ENCODE results near the gene AR.

DNA sequence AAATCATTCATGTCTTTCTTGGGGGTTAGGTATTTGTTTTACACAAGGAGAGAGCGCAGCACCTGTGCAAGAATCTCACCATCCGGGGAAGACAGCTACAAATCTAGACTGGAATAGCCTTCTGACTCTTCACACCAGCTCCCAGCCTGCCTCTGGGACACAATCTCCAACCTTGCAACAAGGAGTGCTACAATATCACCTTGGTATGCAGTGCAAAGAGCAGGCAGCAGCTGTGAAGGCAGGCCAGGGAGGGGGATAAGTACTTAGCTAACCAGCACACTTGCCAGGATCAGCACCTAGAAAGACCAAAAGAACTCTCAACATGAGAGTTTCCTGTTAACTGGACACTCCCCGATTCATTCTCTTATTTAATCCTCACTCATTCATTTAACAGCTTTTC, 235.3 kb downstream of the AR start:
- TF ChIP-seq IRF2 (CRISPR knock-in tag; IDR thresholded peaks at IDR 0.05), result no peak
- no peak for TF ChIP-seq L3MBTL2 (IDR thresholded peaks at IDR 0.05)
- no peak for TF ChIP-seq SP1 (CRISPR knock-in tag; IDR thresholded peaks at IDR 0.05)
- TF ChIP-seq MEF2A (IDR thresholded peaks at IDR 0.05; ENCODE audit: control insufficient read depth, low read depth, low read length), result no peak
- no peak for TF ChIP-seq ZNF347 (CRISPR knock-in tag; IDR thresholded peaks at IDR 0.05; ENCODE audit: low read depth)
- TF ChIP-seq, protein P1, sequence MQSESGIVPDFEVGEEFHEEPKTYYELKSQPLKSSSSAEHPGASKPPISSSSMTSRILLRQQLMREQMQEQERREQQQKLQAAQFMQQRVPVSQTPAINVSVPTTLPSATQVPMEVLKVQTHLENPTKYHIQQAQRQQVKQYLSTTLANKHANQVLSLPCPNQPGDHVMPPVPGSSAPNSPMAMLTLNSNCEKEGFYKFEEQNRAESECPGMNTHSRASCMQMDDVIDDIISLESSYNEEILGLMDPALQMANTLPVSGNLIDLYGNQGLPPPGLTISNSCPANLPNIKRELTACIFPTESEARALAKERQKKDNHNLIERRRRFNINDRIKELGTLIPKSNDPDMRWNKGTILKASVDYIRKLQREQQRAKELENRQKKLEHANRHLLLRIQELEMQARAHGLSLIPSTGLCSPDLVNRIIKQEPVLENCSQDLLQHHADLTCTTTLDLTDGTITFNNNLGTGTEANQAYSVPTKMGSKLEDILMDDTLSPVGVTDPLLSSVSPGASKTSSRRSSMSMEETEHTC (IDR thresholded peaks at IDR 0.05), result no peak
- TF ChIP-seq, protein P2, sequence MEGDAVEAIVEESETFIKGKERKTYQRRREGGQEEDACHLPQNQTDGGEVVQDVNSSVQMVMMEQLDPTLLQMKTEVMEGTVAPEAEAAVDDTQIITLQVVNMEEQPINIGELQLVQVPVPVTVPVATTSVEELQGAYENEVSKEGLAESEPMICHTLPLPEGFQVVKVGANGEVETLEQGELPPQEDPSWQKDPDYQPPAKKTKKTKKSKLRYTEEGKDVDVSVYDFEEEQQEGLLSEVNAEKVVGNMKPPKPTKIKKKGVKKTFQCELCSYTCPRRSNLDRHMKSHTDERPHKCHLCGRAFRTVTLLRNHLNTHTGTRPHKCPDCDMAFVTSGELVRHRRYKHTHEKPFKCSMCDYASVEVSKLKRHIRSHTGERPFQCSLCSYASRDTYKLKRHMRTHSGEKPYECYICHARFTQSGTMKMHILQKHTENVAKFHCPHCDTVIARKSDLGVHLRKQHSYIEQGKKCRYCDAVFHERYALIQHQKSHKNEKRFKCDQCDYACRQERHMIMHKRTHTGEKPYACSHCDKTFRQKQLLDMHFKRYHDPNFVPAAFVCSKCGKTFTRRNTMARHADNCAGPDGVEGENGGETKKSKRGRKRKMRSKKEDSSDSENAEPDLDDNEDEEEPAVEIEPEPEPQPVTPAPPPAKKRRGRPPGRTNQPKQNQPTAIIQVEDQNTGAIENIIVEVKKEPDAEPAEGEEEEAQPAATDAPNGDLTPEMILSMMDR (IDR thresholded peaks at IDR 0.05 in 2 of 3, conservative IDR thresholded peaks at IDR 0.05 in 1 of 3; ENCODE audit: insufficient read depth in 2 of 3, low read depth in 1 of 3, low read length in 3 of 3), result no peak
- TF ChIP-seq MTA1 (IDR thresholded peaks at IDR 0.05; ENCODE audit: borderline replicate concordance), result no peak
- TF ChIP-seq, protein P3, sequence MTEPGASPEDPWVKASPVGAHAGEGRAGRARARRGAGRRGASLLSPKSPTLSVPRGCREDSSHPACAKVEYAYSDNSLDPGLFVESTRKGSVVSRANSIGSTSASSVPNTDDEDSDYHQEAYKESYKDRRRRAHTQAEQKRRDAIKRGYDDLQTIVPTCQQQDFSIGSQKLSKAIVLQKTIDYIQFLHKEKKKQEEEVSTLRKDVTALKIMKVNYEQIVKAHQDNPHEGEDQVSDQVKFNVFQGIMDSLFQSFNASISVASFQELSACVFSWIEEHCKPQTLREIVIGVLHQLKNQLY (CRISPR knock-in tag; conservative IDR thresholded peaks at IDR 0.05), result no peak
- TF ChIP-seq ZNF431 (CRISPR knock-in tag; IDR thresholded peaks at IDR 0.05), result no peak
- TF ChIP-seq ARID2 (IDR thresholded peaks at IDR 0.05), result no peak

All from K562 (cell line).